Left lung (tissue), 10 donors: ENCODE measurements around the gene PAX2. TPM values are rescaled to one million over a fixed set of nuclear protein-coding genes. Genes with fewer than 3 reads are reported as not detected.

Experiments used
- ATAC-seq: fragments of 200-7000 bp; cut with Tn5 transposase; one replicate; pipeline ENCODE4 v1.9.1; 2020; ENCODE audit warnings: moderate library complexity
- DNase-seq, 4 donors: peaks; one replicate each; pipeline ENCODE4 v3.0.0-alpha.2; 2013 to 2020
- H3K27ac ChIP-seq, 2 donors: fragments of 200-600 bp; sonication (generic) in 1 of 2; one replicate each; pipeline versions ENCODE4 v1.5.0 to v1.8.0; 2020 to 2021
- H3K27me3 ChIP-seq, 2 donors: fragments of 200-600 bp; sonication (generic) in 1 of 2; one replicate each; pipeline versions ENCODE4 v1.5.0 to v1.8.0; 2020 to 2021
- H3K36me3 ChIP-seq, 2 donors: fragments of 200-600 bp; sonication (generic) in 1 of 2; one replicate each; pipeline versions ENCODE4 v1.5.0 to v1.8.0; 2020 to 2021
- H3K4me1 ChIP-seq, 2 donors: fragments of 200-600 bp; one replicate each; pipeline ENCODE4 v1.8.0; 2021
- H3K4me3 ChIP-seq, 2 donors: fragments of 200-600 bp; sonication (generic) in 1 of 2; one replicate each; pipeline versions ENCODE4 v1.5.0 to v1.8.0; 2020 to 2021; ENCODE audit warnings: mild to moderate bottlenecking in 1 of 2
- H3K9me3 ChIP-seq, 2 donors: fragments of 200-600 bp; sonication (generic) in 1 of 2; one replicate each; pipeline versions ENCODE4 v1.5.0 to v1.8.0; 2020 to 2021
- intact Hi-C, 2 donors: fragments of 100-400 bp; cut with DNase I; formaldehyde crosslinking; loops; one replicate each; pipeline versions ENCODE4 v1.11.2 to v1.14.2; 2022
- polyA plus RNA-seq, 6 donors: library from polyadenylated mRNA; unstranded; fragments of 120-200 nt; gene quantifications; one replicate each; pipeline ENCODE4 v1.2.1, GENCODE V29; 2013; ENCODE audit not compliant: insufficient read length in 6 of 6
- total RNA-seq, 2 donors: library from RNA; stranded (reverse); fragmentation: NEBNext Ultra II Directional; extraction: Animal tissue kit (Norgen Biotek cat#: 25700); gene quantifications; one replicate each; pipeline ENCODE4 v1.2.1, GENCODE V29; 2021
- TF ChIP-seq, protein P1 (sequence below), 2 donors: fragments of 200-600 bp; sonication (generic) in 1 of 2; IDR thresholded peaks; one replicate each; pipeline versions ENCODE4 v1.5.0 to v1.8.0; 2021; ENCODE audit warnings: antibody characterized with exemption in 2 of 2
- donor health status: DM: no; HTN: yes; CAD: no.
- donor health status: DM: no; HTN: no; CAD: no.

The PAX2 gene
- total and polyA plus RNA-seq, 8 donors, result 0.18 to 1.2 (median 0.47) TPM; not detected in 3

DNA sequence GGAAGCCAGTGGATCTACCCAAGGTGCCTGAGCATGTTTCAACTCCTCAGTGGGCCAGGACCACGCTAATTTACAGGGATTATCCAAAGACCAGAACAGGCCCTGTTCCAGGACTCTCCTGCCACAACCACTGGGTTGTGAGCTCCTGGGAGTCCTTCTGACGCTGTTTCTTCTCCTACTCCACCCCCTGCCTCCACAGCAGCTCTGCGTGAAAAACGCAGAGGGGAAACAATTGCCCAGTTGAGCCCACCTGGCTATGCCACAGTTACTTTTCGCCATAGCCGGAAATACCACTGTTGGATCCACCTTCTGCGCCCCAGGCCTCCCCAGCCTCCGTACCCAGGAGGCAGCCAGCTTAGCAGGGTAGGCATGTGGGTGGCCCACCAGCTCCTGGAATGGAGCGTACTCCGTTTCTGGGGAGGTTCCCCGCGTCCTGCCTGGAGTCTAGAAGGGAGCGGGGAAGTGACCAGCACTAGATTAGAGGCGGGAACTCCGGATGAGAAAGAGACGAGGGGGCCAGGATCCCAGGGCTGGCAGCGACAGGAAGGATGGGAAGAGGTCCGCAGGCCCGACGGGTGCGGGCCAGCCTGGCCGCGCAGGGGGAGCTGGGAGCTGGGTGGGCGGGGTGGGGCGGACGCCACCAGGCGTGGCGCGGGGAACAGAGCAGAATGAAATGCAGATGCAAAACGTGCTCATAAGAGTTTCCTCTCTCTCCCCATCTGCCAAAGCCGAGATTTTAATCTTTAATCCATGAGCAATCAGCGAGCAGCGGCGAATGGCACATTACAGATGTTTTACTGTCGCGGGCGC is 32.1 kb upstream of the PAX2 start:
- TF ChIP-seq, protein P1, sequence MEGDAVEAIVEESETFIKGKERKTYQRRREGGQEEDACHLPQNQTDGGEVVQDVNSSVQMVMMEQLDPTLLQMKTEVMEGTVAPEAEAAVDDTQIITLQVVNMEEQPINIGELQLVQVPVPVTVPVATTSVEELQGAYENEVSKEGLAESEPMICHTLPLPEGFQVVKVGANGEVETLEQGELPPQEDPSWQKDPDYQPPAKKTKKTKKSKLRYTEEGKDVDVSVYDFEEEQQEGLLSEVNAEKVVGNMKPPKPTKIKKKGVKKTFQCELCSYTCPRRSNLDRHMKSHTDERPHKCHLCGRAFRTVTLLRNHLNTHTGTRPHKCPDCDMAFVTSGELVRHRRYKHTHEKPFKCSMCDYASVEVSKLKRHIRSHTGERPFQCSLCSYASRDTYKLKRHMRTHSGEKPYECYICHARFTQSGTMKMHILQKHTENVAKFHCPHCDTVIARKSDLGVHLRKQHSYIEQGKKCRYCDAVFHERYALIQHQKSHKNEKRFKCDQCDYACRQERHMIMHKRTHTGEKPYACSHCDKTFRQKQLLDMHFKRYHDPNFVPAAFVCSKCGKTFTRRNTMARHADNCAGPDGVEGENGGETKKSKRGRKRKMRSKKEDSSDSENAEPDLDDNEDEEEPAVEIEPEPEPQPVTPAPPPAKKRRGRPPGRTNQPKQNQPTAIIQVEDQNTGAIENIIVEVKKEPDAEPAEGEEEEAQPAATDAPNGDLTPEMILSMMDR (IDR thresholded peaks at IDR 0.05), result no peak
- intact Hi-C loops, result no loop called here
- ATAC-seq (no peak), DNase-seq (no peak)
- Histone ChIP-seq H3K9me3 (no peaks in the 10 kb centered on the region), H3K4me3 (no peak overlapping the region), H3K4me1 (peaks cover 3% of the 10 kb centered on the region in 2 donors), H3K27me3 (peaks cover 95 to 100% of the 10 kb centered on the region in 2 donors), H3K36me3 (no peaks in the 10 kb centered on the region), H3K27ac (no peak overlapping the region)

GRCh38 chr10:100713859-100714565 is 31.4 kb upstream of the PAX2 start:
- Histone ChIP-seq H3K4me3 (no peak overlapping the region), H3K36me3 (no peaks in the 10 kb centered on the region), H3K27ac (no peak overlapping the region), H3K9me3 (no peaks in the 10 kb centered on the region), H3K4me1 (peaks cover 3% of the 10 kb centered on the region in 2 donors), H3K27me3 (peaks cover 88 to 100% of the 10 kb centered on the region in 2 donors)
- TF ChIP-seq, protein P1 (IDR thresholded peaks at IDR 0.05), result no peak
- intact Hi-C loops, result no loop called here
- DNase-seq (no peak), ATAC-seq (no peak)

DNA sequence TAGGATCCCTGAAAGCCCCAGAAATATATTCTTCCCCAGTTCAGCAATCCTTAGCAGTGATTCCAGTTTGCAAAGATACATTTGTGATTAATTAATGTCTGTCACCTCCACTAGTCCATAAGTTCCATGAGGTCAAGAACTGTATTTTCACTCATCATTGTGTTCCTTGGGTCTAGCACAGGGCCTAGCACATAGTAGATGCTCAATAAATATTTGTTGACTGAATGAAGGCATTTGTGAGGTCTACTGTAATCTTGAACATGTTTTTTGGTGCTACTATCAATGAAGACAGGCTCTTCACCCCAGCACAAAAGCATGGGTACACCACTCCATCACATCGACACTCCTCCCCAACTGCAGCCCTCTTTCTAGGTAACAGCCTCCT is 30.8 kb upstream of the PAX2 start:
- Histone ChIP-seq H3K27ac (no peak overlapping the region), H3K9me3 (no peaks in the 10 kb centered on the region), H3K4me1 (peaks cover 3% of the 10 kb centered on the region in 2 donors), H3K36me3 (no peaks in the 10 kb centered on the region), H3K27me3 (peaks cover 86 to 100% of the 10 kb centered on the region in 2 donors), H3K4me3 (no peak overlapping the region)
- TF ChIP-seq, protein P1 (IDR thresholded peaks at IDR 0.05), result no peak
- intact Hi-C loops, result no loop called here
- ATAC-seq (no peak), DNase-seq (no peak)

GRCh38 chr10:100715101-100715444 is 30.3 kb upstream of the PAX2 start:
- no peaks in the 10 kb centered on the region for H3K9me3 ChIP-seq
- intact Hi-C loops, result no loop called here
- H3K4me3 ChIP-seq, result no peak overlapping the region
- H3K36me3 ChIP-seq, result no peaks in the 10 kb centered on the region
- H3K27me3 ChIP-seq, result peaks cover 84 to 100% of the 10 kb centered on the region in 2 donors
- DNase-seq (no peak), ATAC-seq (no peak)
- TF ChIP-seq, protein P1 (IDR thresholded peaks at IDR 0.05), result no peak
- peaks cover 1 to 3% of the 10 kb centered on the region in 2 donors for H3K4me1 ChIP-seq
- H3K27ac ChIP-seq, result no peak overlapping the region
